Measurements from ENCODE around the gene TTC9. TPM values are rescaled to one million over a fixed set of nuclear protein-coding genes. Genes with fewer than 3 reads are reported as not detected.
A peak's percentile ranks its signal among the peaks of the same experiment; 100 is the strongest.

The TTC9 gene
- total and polyA plus RNA-seq, 10 of the 15 experiments (the other 5 are each of a cell fraction or from before 2014, with no cell fraction given), result 0.87 to 15.8 (median 7.8) TPM

- peaks cover 5 to 24% of the 10 kb centered on the region in 2 experiments for H3K36me3 ChIP-seq (ENCODE audit: control insufficient read depth in 2 of 2, insufficient read depth in 2 of 2, low read length in 1 of 2)
- WGBS (ENCODE audit: insufficient coverage, insufficient replicate concordance, low lambda C conversion rate, missing lambda C conversion rate), result under 1% methylated on average over 16 of the region's 19 CpGs
- TF ChIP-seq SMAD1 (IDR thresholded peaks at IDR 0.05; ENCODE audit: low read depth, partially characterized antibody), result no peak
- TF ChIP-seq, protein P1, sequence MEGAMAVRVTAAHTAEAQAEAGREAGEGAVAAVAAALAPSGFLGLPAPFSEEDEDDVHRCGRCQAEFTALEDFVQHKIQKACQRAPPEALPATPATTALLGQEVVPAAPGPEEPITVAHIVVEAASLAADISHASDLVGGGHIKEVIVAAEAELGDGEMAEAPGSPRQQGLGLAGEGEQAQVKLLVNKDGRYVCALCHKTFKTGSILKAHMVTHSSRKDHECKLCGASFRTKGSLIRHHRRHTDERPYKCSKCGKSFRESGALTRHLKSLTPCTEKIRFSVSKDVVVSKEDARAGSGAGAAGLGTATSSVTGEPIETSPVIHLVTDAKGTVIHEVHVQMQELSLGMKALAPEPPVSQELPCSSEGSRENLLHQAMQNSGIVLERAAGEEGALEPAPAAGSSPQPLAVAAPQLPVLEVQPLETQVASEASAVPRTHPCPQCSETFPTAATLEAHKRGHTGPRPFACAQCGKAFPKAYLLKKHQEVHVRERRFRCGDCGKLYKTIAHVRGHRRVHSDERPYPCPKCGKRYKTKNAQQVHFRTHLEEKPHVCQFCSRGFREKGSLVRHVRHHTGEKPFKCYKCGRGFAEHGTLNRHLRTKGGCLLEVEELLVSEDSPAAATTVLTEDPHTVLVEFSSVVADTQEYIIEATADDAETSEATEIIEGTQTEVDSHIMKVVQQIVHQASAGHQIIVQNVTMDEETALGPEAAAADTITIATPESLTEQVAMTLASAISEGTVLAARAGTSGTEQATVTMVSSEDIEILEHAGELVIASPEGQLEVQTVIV (IDR thresholded peaks at IDR 0.05; ENCODE audit: borderline replicate concordance, partially characterized antibody), result no peak
- peak; percentile 62 for TF ChIP-seq RUNX3 (IDR thresholded peaks at IDR 0.05; ENCODE audit: low read length)
- no peak for TF ChIP-seq TBL1XR1 (IDR thresholded peaks at IDR 0.05; ENCODE audit: low read depth, low read length)
- TF ChIP-seq SP1 (IDR thresholded peaks at IDR 0.05; ENCODE audit: low read depth, low read length), result peak; percentile 80
- TF ChIP-seq, protein P2, sequence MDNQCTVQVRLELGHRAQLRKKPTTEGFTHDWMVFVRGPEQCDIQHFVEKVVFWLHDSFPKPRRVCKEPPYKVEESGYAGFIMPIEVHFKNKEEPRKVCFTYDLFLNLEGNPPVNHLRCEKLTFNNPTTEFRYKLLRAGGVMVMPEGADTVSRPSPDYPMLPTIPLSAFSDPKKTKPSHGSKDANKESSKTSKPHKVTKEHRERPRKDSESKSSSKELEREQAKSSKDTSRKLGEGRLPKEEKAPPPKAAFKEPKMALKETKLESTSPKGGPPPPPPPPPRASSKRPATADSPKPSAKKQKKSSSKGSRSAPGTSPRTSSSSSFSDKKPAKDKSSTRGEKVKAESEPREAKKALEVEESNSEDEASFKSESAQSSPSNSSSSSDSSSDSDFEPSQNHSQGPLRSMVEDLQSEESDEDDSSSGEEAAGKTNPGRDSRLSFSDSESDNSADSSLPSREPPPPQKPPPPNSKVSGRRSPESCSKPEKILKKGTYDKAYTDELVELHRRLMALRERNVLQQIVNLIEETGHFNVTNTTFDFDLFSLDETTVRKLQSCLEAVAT (IDR thresholded peaks at IDR 0.05), result peak; percentile 38; the same call in 1 of the 2 replicates
- TF ChIP-seq SUZ12 (IDR thresholded peaks at IDR 0.05; ENCODE audit: unreplicated experiment), result no peak
- TF ChIP-seq JUNB (IDR thresholded peaks at IDR 0.05), result no peak
- TF ChIP-seq, protein P3, sequence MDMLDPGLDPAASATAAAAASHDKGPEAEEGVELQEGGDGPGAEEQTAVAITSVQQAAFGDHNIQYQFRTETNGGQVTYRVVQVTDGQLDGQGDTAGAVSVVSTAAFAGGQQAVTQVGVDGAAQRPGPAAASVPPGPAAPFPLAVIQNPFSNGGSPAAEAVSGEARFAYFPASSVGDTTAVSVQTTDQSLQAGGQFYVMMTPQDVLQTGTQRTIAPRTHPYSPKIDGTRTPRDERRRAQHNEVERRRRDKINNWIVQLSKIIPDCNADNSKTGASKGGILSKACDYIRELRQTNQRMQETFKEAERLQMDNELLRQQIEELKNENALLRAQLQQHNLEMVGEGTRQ (IDR thresholded peaks at IDR 0.05; ENCODE audit: borderline replicate concordance, low read depth, low read length), result no peak; the same call in 1 of the 2 replicates
- no peak for TF ChIP-seq RAD21 (IDR thresholded peaks at IDR 0.05; ENCODE audit: insufficient read depth, low read depth, low read length)
- 0 out of 2 replicates have a peak, but pooled peaks have one; percentile 43 for TF ChIP-seq MYB (IDR thresholded peaks at IDR 0.05; ENCODE audit: borderline replicate concordance, low read depth, low read length)
- TF ChIP-seq RBBP5 (conservative IDR thresholded peaks at IDR 0.05), result no peak
- TF ChIP-seq IRF4 (IDR thresholded peaks at IDR 0.05; ENCODE audit: low read depth, low read length), result peak; percentile 26; the same call in 1 of the 2 replicates
- TF ChIP-seq NFYB (IDR thresholded peaks at IDR 0.05; ENCODE audit: insufficient read depth, low read depth, low read length), result no peak
- TF ChIP-seq CEBPB (IDR thresholded peaks at IDR 0.05; ENCODE audit: borderline replicate concordance in 1 of 2, low read depth in 2 of 2, low read length in 2 of 2), result no peak
- TF ChIP-seq RAD51 (IDR thresholded peaks at IDR 0.05), result peak; percentile 73
- TF ChIP-seq CREB1 (IDR thresholded peaks at IDR 0.05; ENCODE audit: low read depth), result no peak
- no peak for TF ChIP-seq ZZZ3 (IDR thresholded peaks at IDR 0.05; ENCODE audit: control insufficient read depth, insufficient read length, low read depth)
- TF ChIP-seq SMARCA5 (IDR thresholded peaks at IDR 0.05), result peak; percentile 55
- no peak; the same call in 1 of the 2 replicates for TF ChIP-seq IKZF1 (conservative IDR thresholded peaks at IDR 0.05)
These were observed 13.6 kb downstream of the TTC9 start for GRCh38 chr14:70655110-70655826.

More at GRCh38 chr14:70655110-70655826, 13.6 kb downstream of the TTC9 start:
- BruUV-seq (replicated peaks), result TSS peak; percentile 95
- peak; percentile 87 for ATAC-seq
- peak overlapping the region; percentile 78 for H3K9ac ChIP-seq (ENCODE audit: control insufficient read depth, insufficient read depth, low read length)
- SMC1A ChIA-PET (ENCODE audit: uncharacterized antibody, unreplicated experiment), result interaction anchor here (1.1 to 18.1 kb wide), 9 partner anchors 11 to 57 kb away, joined by 3 to 254 read pairs (median 11); partner anchors contain the start of gene TTC9
- intact Hi-C loops (cut with micrococcal nuclease; ENCODE audit: unreplicated experiment), result loop anchor here (2.0 kb wide), 1 partner anchor 52 kb away; no protein-coding TSS in a partner anchor
- in situ Hi-C loops (cut with MboI), result no loop called here
- peak; percentile 88 for DNase-seq (ENCODE audit: low read depth, low spot score)
- no peaks in the 10 kb centered on the region for H4K20me1 ChIP-seq (ENCODE audit: control insufficient read depth, insufficient read depth)
- no peaks in the 10 kb centered on the region for H3K27me3 ChIP-seq (replicated peaks in 1 of 2; ENCODE audit: control insufficient read depth in 2 of 2, insufficient read depth in 2 of 2, low read length in 1 of 2)
- peak overlapping the region; percentile 70 for H2AFZ ChIP-seq (ENCODE audit: control insufficient read depth, low read depth, low read length)
- peak overlapping the region; percentile 95 for H3K4me2 ChIP-seq (ENCODE audit: control insufficient read depth, insufficient read depth)
- H3K9me3 ChIP-seq (replicated peaks; ENCODE audit: control insufficient read depth, insufficient read depth, low read length), result no peaks in the 10 kb centered on the region
- RAD21 ChIA-PET (ENCODE audit: unreplicated experiment), result interaction anchor here (0.7 to 8.6 kb wide), 8 partner anchors 11 to 165 kb away, joined by 3 to 149 read pairs (median 6); partner anchors contain the start of gene TTC9
- H3K4me3 ChIP-seq, result peak overlapping the region; percentile 61
- FAIRE-seq, result peak; percentile 87
- peak overlapping the region; percentile 99 for H3K27ac ChIP-seq (ENCODE audit: control insufficient read depth, insufficient read depth)
- CTCF ChIA-PET, result interaction anchor here (0.8 to 7.9 kb wide), 6 partner anchors 12 to 162 kb away, joined by 3 to 66 read pairs (median 11); partner anchors contain the start of gene TTC9
- H3K79me2 ChIP-seq (ENCODE audit: control insufficient read depth, insufficient read depth, low read length), result peaks cover 74% of the 10 kb centered on the region
- peaks cover 73% of the 10 kb centered on the region for H3K4me1 ChIP-seq (ENCODE audit: control insufficient read depth, insufficient read depth, low read length)
- POLR2A ChIA-PET, result interaction anchor here (0.7 to 12.1 kb wide), 6 partner anchors 8 to 154 kb away, joined by 3 to 145 read pairs (median 7); partner anchors contain the start of genes MAP3K9 and TTC9

Data from GM12878 (cell line).